CD4-positive, alpha-beta T cell (primary cell): ENCODE measurements around the gene NEURL1. TPM values are rescaled to one million over a fixed set of nuclear protein-coding genes. Genes with fewer than 3 reads are reported as not detected.

Experiments
- ATAC-seq: fragments of 200-7000 bp; cut with Tn5 transposase; one replicate; pipeline ENCODE4 v1.10.0; 2022; ENCODE audit warnings: mild to moderate bottlenecking; ENCODE audit not compliant: poor library complexity
- CTCF ChIA-PET: fragments of 350-600 bp; sonication (Branson Sonifier 250); formaldehyde crosslinking; loops from one replicate; lab custom pipeline; 2021; ENCODE audit warnings: antibody characterized with exemption, inconsistent platforms; lab: Charles Lee
- POLR2A ChIA-PET: fragments of 350-600 bp; sonication (Branson Sonifier 250); formaldehyde crosslinking; loops from one replicate; lab custom pipeline; 2021; ENCODE audit warnings: antibody characterized with exemption, inconsistent platforms; lab: Charles Lee
- DNase-seq, 14 experiments: peaks; one replicate each; pipeline ENCODE4 v3.0.0-alpha.2; 2013 to 2020; ENCODE audit warnings: mixed read lengths in 2 of 14
- H3K27ac ChIP-seq, 2 donors: one replicate each; pipeline versions ENCODE4 v1.5.1 to v1.7.0; 2013; ENCODE audit warnings: low read length in 2 of 2, low read depth in 1 of 2, mild to moderate bottlenecking in 1 of 2
- H3K27me3 ChIP-seq, 2 experiments: 1 replicate in 1 of 2; 2 replicates in 1 of 2; pipeline versions ENCODE4 v1.6.1 to v1.7.0; 2013; ENCODE audit warnings: low read length in 2 of 2, control low read depth in 1 of 2, mild to moderate bottlenecking in 1 of 2, moderate library complexity in 1 of 2; ENCODE audit not compliant: insufficient read depth in 2 of 2, control insufficient read depth in 1 of 2
- H3K36me3 ChIP-seq: one replicate; pipeline ENCODE4 v1.6.1; 2013; ENCODE audit warnings: low read length, control low read depth; ENCODE audit not compliant: insufficient read depth
- H3K4me1 ChIP-seq: one replicate; pipeline ENCODE4 v1.6.1; 2013; ENCODE audit warnings: low read length, control low read depth; ENCODE audit not compliant: insufficient read depth
- H3K4me3 ChIP-seq: one replicate; pipeline ENCODE4 v1.5.1; 2013; ENCODE audit warnings: mild to moderate bottlenecking, low read length, moderate library complexity
- H3K9me3 ChIP-seq, 2 experiments: 1 replicate in 1 of 2; 2 replicates in 1 of 2; pipeline versions ENCODE4 v1.6.1 to v1.7.0; 2013; ENCODE audit warnings: low read length in 2 of 2, mild to moderate bottlenecking in 2 of 2, control low read depth in 1 of 2, moderate library complexity in 1 of 2; ENCODE audit not compliant: control insufficient read depth in 1 of 2, insufficient read depth in 1 of 2
- H3K27ac Mint-ChIP-seq: one replicate; pipeline ENCODE4 v1.8.0; 2020; ENCODE audit warnings: mixed read lengths
- H3K27me3 Mint-ChIP-seq: one replicate; pipeline ENCODE4 v1.8.0; 2021; ENCODE audit warnings: mixed read lengths
- H3K36me3 Mint-ChIP-seq: one replicate; pipeline ENCODE4 v1.8.0; 2021; ENCODE audit warnings: low read depth, mixed read lengths
- H3K4me1 Mint-ChIP-seq: one replicate; pipeline ENCODE4 v1.8.0; 2021; ENCODE audit warnings: low read depth, mixed read lengths
- H3K4me3 Mint-ChIP-seq: one replicate; pipeline ENCODE4 v1.8.0; 2020; ENCODE audit warnings: mild to moderate bottlenecking, mixed read lengths
- H3K9me3 Mint-ChIP-seq: one replicate; pipeline ENCODE4 v1.8.0; 2020; ENCODE audit warnings: mixed read lengths
- intact Hi-C, 2 experiments: fragments of 100-400 bp; cut with DNase I in 1 of 2; cut with micrococcal nuclease in 1 of 2; formaldehyde crosslinking; loops; one replicate each; pipeline versions ENCODE4 v1.15.1 to v1.9.0; 2023 to 2025; cut with DNase I, micrococcal nuclease
- total RNA-seq, 174 experiments: library from RNA in 2 of 174; stranded (reverse) in 2 of 174; gene quantifications; one replicate each; pipeline ENCODE4 v1.2.3 and lab custom pipeline; 2021 to 2026
- TF ChIP-seq, protein P1 (sequence below): fragments of 200-600 bp; IDR thresholded peaks from one replicate; pipeline ENCODE4 v1.8.0; 2022; ENCODE audit warnings: antibody characterized with exemption, mild to moderate bottlenecking

Gene NEURL1
- total RNA-seq, 2 experiments from 2014 or later = 0.85 to 1.1 TPM

- Mint-ChIP-seq H3K27ac (no peak overlapping the region), H3K9me3 (no peaks in the 10 kb centered on the region), H3K4me1 (peaks cover 14% of the 10 kb centered on the region), H3K4me3 (peak overlapping the region; percentile 73), H3K27me3 (peaks cover 24% of the 10 kb centered on the region), H3K36me3 (no peaks in the 10 kb centered on the region)
- intact Hi-C loops = no loop called here
- Histone ChIP-seq H3K4me1 (peaks cover 28% of the 10 kb centered on the region), H3K4me3 (peak overlapping the region; percentile 20), H3K9me3 (no peaks in the 10 kb centered on the region), H3K27me3 (peaks cover 5 to 10% of the 10 kb centered on the region in 2 experiments), H3K27ac (no peak overlapping the region), H3K36me3 (no peaks in the 10 kb centered on the region)
- TF ChIP-seq, protein P1, sequence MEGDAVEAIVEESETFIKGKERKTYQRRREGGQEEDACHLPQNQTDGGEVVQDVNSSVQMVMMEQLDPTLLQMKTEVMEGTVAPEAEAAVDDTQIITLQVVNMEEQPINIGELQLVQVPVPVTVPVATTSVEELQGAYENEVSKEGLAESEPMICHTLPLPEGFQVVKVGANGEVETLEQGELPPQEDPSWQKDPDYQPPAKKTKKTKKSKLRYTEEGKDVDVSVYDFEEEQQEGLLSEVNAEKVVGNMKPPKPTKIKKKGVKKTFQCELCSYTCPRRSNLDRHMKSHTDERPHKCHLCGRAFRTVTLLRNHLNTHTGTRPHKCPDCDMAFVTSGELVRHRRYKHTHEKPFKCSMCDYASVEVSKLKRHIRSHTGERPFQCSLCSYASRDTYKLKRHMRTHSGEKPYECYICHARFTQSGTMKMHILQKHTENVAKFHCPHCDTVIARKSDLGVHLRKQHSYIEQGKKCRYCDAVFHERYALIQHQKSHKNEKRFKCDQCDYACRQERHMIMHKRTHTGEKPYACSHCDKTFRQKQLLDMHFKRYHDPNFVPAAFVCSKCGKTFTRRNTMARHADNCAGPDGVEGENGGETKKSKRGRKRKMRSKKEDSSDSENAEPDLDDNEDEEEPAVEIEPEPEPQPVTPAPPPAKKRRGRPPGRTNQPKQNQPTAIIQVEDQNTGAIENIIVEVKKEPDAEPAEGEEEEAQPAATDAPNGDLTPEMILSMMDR = no peak
- POLR2A ChIA-PET = no interaction called here
- CTCF ChIA-PET = no interaction called here
- DNase-seq (peak in 5 of 14 experiments; percentile 7 to 62 (median 23)), ATAC-seq (peak; percentile 65)
These were observed 61.2 kb downstream of the NEURL1 start for GRCh38 chr10:103554488-103555324.

DNA sequence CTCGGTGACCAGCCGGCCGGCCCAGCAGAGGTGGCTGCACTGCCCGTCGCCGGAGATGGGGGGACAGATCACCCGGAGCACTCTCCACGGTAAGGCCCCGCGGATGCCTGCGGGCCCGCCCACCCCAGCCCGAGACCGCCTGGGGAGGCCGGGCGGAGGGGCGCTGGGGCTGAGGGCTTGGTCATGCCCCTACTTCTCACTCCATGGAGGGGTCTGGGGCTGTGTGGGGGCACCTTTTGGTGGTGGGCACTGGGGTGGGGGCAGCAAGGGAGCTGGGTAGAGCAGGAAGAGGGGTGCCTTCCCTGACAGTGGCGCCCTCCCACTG lies 61.8 kb downstream of the NEURL1 start:
- no peak overlapping the region for H3K27ac Mint-ChIP-seq
- TF ChIP-seq, protein P1 = no peak
- POLR2A ChIA-PET = no interaction called here
- H3K27me3 Mint-ChIP-seq = peaks cover 25% of the 10 kb centered on the region
- H3K27ac ChIP-seq = no peak overlapping the region
- H3K4me3 ChIP-seq = peak overlapping the region; percentile 12
- peaks cover 5 to 10% of the 10 kb centered on the region in 2 experiments for H3K27me3 ChIP-seq
- H3K36me3 Mint-ChIP-seq = no peaks in the 10 kb centered on the region
- CTCF ChIA-PET = no interaction called here
- DNase-seq (no peak), ATAC-seq (no peak)
- intact Hi-C loops = no loop called here
- peaks cover 14% of the 10 kb centered on the region for H3K4me1 Mint-ChIP-seq
- H3K4me1 ChIP-seq = peaks cover 28% of the 10 kb centered on the region
- no peaks in the 10 kb centered on the region for H3K9me3 Mint-ChIP-seq
- H3K4me3 Mint-ChIP-seq = peak overlapping the region; percentile 68
- peaks cover 0 to under 1% of the 10 kb centered on the region in 2 experiments for H3K9me3 ChIP-seq
- no peaks in the 10 kb centered on the region for H3K36me3 ChIP-seq

GRCh38 chr10:103555712-103556111 lies 62.2 kb downstream of the NEURL1 start:
- intact Hi-C loops = no loop called here
- ChIA-PET POLR2A (no interaction called here), CTCF (no interaction called here)
- Histone ChIP-seq H3K36me3 (no peaks in the 10 kb centered on the region), H3K4me3 (peak overlapping the region; percentile 12), H3K4me1 (peaks cover 28% of the 10 kb centered on the region), H3K9me3 (peaks cover 0 to 3% of the 10 kb centered on the region in 2 experiments), H3K27ac (no peak overlapping the region), H3K27me3 (peaks cover 5 to 10% of the 10 kb centered on the region in 2 experiments)
- Mint-ChIP-seq H3K27me3 (peaks cover 25% of the 10 kb centered on the region), H3K4me3 (peak overlapping the region; percentile 68), H3K27ac (no peak overlapping the region), H3K9me3 (no peaks in the 10 kb centered on the region), H3K4me1 (peaks cover 14% of the 10 kb centered on the region), H3K36me3 (no peaks in the 10 kb centered on the region)
- TF ChIP-seq, protein P1 = no peak
- DNase-seq (no peak), ATAC-seq (no peak)
